ENCODE results near the gene RAB10. TPM values are rescaled to one million over a fixed set of nuclear protein-coding genes. Genes with fewer than 3 reads are reported as not detected.
A peak's percentile ranks its signal among the peaks of the same experiment; 100 is the strongest.

RAB10 gene
- total and polyA plus RNA-seq, 2 of the 13 experiments (the other 11 are each of a cell fraction or from before 2014, with no cell fraction given): 48.2 to 120 TPM

DNA sequence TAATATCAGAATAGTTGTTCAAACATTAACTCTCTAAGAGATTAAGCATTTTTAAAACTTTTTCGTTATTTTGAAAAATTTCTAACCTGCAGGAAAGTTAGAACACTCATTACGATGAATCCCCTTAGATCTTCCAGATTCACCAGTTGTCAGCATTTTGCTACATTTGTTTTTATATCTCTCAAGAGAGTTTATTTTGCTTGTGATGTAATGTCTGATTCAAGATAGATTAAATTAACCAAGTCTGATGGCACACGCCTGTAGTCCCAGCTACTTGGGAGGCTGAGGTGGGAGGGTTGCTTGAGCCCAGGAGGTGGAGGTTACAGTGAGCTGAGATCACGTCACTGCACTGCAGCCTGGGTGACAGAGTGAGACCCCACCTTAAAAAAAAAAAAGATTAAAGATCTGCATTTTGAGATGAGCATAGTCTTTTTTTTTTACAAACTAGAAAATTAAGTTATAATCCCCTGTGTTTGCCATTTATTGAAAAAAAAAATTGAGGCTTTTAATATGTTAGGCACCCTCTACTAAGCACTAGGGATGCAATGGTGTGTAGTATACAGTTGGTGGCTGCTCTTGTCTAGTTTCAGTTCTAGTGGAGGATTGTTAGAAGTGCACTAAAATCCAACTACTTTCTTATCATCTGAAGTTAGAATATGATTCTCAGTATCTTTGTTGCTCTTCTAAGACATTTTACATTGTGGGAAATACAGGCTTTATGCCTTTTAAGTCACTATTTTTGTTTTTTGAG lies 20.9 kb downstream of the RAB10 start:
- WGBS (ENCODE audit: low lambda C conversion rate): 93% methylated on average over 4 of the region's 4 CpGs
- no peak overlapping the region for H3K9ac ChIP-seq (ENCODE audit: insufficient read depth, low read depth, low read length)
- peaks cover 3 to 8% of the 10 kb centered on the region in 2 experiments; a peak in 3 of 5 replicates for H3K36me3 ChIP-seq (replicated peaks in 1 of 2; ENCODE audit: control insufficient read depth in 1 of 2, insufficient read depth in 2 of 2, low read length in 2 of 2)
- H2AFZ ChIP-seq (ENCODE audit: low read length): no peak overlapping the region
- no peaks in the 10 kb centered on the region for H3K9me3 ChIP-seq (ENCODE audit: low read length)
- ATAC-seq (peak; percentile 43), FAIRE-seq (no peak), DNase-seq (ENCODE audit: low spot score) (no peak)
- peaks cover 71% of the 10 kb centered on the region for H4K20me1 ChIP-seq (ENCODE audit: insufficient read depth, low read length)
- no TSS peak for BruUV-seq (replicated peaks)
- H3K27me3 ChIP-seq (ENCODE audit: control insufficient read depth in 1 of 2, insufficient read depth in 2 of 2, low read length in 2 of 2): no peaks in the 10 kb centered on the region
- no peak overlapping the region for H3K27ac ChIP-seq (ENCODE audit: extremely low read length, insufficient read depth, low read length)
- in situ Hi-C loops (cut with HindIII; ENCODE audit: extremely low pct_ligation_motif_present, low pct_unique_long_range_greater_than_20kb): no loop called here
- H3K4me3 ChIP-seq (replicated peaks in 1 of 3; ENCODE audit: insufficient read depth in 1 of 3, low read depth in 2 of 3, low read length in 3 of 3): no peak overlapping the region
- POLR2A ChIA-PET: interaction anchor here (0.7 kb wide), 1 partner anchor 67 kb away, joined by 4 read pairs; no protein-coding TSS in a partner anchor
- no peak overlapping the region for H3K4me2 ChIP-seq (ENCODE audit: low read depth, low read length)
- TF ChIP-seq NFRKB (IDR thresholded peaks at IDR 0.05) (no peak), SRY (CRISPR knock-in tag; IDR thresholded peaks at IDR 0.05) (no peak), ZNF770 (CRISPR knock-in tag; IDR thresholded peaks at IDR 0.05) (peak; percentile 14; the same call in 1 of the 2 replicates), MAFK (conservative IDR thresholded peaks at IDR 0.05 in 1 of 2, IDR thresholded peaks at IDR 0.05 in 1 of 2; ENCODE audit: low read length in 2 of 2) (0 out of 4 replicates have a peak, but pooled peaks of 1 of the 2 experiments have one; percentile 2)
- H3K4me1 ChIP-seq (ENCODE audit: insufficient read depth, low read length): peaks cover 63% of the 10 kb centered on the region
- peaks cover 96% of the 10 kb centered on the region for H3K79me2 ChIP-seq (ENCODE audit: insufficient read depth, low read length)
- intact Hi-C loops (cut with micrococcal nuclease; ENCODE audit: unreplicated experiment): no loop called here
- CTCF ChIA-PET (ENCODE audit: low intra/inter-chr PET ratio, low total read pairs): no interaction called here

GRCh38 chr2:26058390-26058789 lies 24.5 kb downstream of the RAB10 start:
- Histone ChIP-seq H4K20me1 (ENCODE audit: insufficient read depth, low read length) (peaks cover 53% of the 10 kb centered on the region), H3K27me3 (ENCODE audit: control insufficient read depth in 1 of 2, insufficient read depth in 2 of 2, low read length in 2 of 2) (no peaks in the 10 kb centered on the region), H3K4me3 (replicated peaks in 1 of 3; ENCODE audit: insufficient read depth in 1 of 3, low read depth in 2 of 3, low read length in 3 of 3) (no peak overlapping the region), H3K4me2 (ENCODE audit: low read depth, low read length) (peak overlapping the region; percentile 28; the same call in 1 of the 2 replicates), H3K4me1 (ENCODE audit: insufficient read depth, low read length) (peaks cover 49% of the 10 kb centered on the region), H2AFZ (ENCODE audit: low read length) (no peak overlapping the region), H3K9me3 (ENCODE audit: low read length) (no peaks in the 10 kb centered on the region), H3K36me3 (replicated peaks in 1 of 2; ENCODE audit: control insufficient read depth in 1 of 2, insufficient read depth in 2 of 2, low read length in 2 of 2) (peaks cover 8 to 18% of the 10 kb centered on the region in 2 experiments; a peak in 3 of 5 replicates), H3K79me2 (ENCODE audit: insufficient read depth, low read length) (peaks cover 97% of the 10 kb centered on the region), H3K27ac (ENCODE audit: extremely low read length, insufficient read depth, low read length) (peak overlapping the region; percentile 4), H3K9ac (ENCODE audit: insufficient read depth, low read depth, low read length) (no peak overlapping the region)
- ChIA-PET CTCF (ENCODE audit: low intra/inter-chr PET ratio, low total read pairs) (no interaction called here), POLR2A (interaction anchor here (0.9 to 1.0 kb wide), 3 partner anchors 11 to 25 kb away, joined by 3 to 4 read pairs (median 3); partner anchors contain the start of gene RAB10)
- in situ Hi-C loops (cut with HindIII; ENCODE audit: extremely low pct_ligation_motif_present, low pct_unique_long_range_greater_than_20kb): no loop called here
- BruUV-seq (replicated peaks): no TSS peak
- intact Hi-C loops (cut with micrococcal nuclease; ENCODE audit: unreplicated experiment): no loop called here
- ATAC-seq (peak; percentile 90), DNase-seq (ENCODE audit: low spot score) (peak; percentile 48), FAIRE-seq (peak; percentile 56)
- WGBS (ENCODE audit: low lambda C conversion rate): 41% methylated on average over 4 of the region's 4 CpGs
- no peak for TF ChIP-seq TCF7 (IDR thresholded peaks at IDR 0.05; ENCODE audit: low read depth)
- TF ChIP-seq ZBTB20 (CRISPR knock-in tag; IDR thresholded peaks at IDR 0.05; ENCODE audit: borderline replicate concordance, low read depth): no peak
- no peak for TF ChIP-seq ZBTB33 (CRISPR knock-in tag; IDR thresholded peaks at IDR 0.05)
- TF ChIP-seq, protein P1, sequence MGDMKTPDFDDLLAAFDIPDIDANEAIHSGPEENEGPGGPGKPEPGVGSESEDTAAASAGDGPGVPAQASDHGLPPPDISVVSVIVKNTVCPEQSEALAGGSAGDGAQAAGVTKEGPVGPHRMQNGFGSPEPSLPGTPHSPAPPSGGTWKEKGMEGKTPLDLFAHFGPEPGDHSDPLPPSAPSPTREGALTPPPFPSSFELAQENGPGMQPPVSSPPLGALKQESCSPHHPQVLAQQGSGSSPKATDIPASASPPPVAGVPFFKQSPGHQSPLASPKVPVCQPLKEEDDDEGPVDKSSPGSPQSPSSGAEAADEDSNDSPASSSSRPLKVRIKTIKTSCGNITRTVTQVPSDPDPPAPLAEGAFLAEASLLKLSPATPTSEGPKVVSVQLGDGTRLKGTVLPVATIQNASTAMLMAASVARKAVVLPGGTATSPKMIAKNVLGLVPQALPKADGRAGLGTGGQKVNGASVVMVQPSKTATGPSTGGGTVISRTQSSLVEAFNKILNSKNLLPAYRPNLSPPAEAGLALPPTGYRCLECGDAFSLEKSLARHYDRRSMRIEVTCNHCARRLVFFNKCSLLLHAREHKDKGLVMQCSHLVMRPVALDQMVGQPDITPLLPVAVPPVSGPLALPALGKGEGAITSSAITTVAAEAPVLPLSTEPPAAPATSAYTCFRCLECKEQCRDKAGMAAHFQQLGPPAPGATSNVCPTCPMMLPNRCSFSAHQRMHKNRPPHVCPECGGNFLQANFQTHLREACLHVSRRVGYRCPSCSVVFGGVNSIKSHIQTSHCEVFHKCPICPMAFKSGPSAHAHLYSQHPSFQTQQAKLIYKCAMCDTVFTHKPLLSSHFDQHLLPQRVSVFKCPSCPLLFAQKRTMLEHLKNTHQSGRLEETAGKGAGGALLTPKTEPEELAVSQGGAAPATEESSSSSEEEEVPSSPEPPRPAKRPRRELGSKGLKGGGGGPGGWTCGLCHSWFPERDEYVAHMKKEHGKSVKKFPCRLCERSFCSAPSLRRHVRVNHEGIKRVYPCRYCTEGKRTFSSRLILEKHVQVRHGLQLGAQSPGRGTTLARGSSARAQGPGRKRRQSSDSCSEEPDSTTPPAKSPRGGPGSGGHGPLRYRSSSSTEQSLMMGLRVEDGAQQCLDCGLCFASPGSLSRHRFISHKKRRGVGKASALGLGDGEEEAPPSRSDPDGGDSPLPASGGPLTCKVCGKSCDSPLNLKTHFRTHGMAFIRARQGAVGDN (CRISPR knock-in tag; IDR thresholded peaks at IDR 0.05): no peak

Measured in HepG2 (cell line).